ENCODE measurements around the gene XPNPEP1. TPM values are rescaled to one million over a fixed set of nuclear protein-coding genes. Genes with fewer than 3 reads are reported as not detected.
"Not testable (repeated sequence)": the region's sequence is repeated elsewhere in the genome, so short reads cannot be mapped to it uniquely, and the experiment has no call there.

XPNPEP1 gene
- total RNA-seq, 1 donor from 2014 or later: 61.6 TPM

DNA sequence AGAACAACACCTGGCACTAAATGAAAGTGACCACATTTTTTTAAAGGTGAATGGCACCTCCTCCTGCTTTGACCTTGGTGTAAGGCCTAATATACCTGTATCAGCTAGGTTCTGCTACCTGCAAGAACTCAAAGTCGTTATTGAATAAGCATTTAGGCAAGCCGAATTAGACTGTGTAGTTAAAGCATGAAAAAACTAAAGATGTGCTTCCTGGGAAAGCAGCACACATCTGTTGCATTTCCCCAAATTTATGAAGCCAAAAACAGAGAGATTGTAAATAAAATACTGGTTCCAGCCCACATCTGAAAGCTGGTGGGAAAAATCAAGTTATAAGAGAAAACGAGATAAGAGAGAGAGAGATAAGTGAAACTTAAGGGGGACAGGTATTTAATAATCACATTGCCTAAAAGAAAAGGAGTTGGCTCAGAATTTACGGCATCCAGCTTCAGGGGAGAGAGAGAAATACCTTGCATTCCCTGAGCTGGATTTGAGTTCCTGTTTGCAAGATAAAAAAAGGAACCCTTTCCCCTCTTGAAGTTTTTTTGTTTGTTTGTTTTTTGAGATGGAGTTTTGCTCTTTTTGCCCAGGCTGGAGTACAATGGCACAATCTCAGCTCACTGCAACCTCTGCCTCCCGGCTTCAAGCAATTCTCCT lies 1.8 kb upstream of the XPNPEP1 start:
- intact Hi-C loops (cut with micrococcal nuclease): loop anchor here (5.0 kb wide), 5 partner anchors 38 to 377 kb away; partner anchors contain the start of gene SMNDC1

DNA sequence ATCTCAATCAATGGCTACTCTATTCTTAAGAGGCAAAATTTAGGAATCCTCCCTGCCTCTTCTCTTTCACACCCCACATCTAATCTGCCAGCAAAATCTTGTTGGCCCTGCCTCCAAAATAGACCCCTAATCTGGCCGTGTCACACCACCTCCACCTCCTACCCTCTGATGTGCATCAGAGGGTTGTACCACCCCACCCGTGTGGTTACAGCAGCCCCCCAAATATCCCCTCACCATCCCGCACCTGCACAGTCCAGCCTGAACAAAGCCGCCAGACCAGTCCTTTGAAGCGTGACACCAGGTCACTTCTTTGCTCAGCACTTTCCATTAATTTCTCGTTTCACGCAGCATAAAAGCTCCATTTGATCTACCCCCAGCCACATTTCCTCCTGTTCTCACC lies 776 bp upstream of the XPNPEP1 start:
- intact Hi-C loops (cut with micrococcal nuclease): loop anchor here (5.0 kb wide), 5 partner anchors 37 to 378 kb away; partner anchors contain the start of gene SMNDC1

DNA sequence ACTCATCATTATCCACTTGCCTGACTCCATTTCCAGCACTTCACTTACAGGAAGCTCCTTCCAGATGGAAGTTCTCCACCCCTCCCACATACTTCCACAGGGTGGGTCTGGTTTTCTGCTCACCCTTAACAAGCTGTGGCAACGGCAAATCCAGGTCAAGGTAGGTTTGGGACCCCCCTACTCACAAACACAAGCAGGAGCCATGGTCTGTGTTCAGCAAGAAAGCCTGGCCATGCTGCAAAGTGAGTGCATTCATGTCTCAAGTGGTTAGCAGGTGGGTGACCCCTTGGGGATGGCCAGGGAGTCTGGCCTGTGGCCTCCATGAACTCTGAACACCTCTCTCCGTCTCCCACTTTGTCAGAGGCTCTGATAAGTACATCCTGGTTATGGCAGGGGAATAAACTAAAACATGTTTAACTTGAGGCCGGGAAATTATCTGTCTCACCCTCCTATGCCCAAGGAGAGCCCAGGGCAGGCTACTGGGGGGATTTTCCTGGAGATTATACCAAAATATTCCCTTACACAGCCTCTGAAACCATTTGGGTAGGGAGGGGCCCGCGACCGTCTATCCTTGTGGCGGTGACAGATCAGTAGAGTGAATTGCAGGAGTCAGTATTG lies 844 bp downstream of the XPNPEP1 start:
- intact Hi-C loops (cut with micrococcal nuclease): loop anchor here (1.0 to 5.0 kb wide), 6 partner anchors 12 to 380 kb away; partner anchors contain the start of gene SMNDC1

DNA sequence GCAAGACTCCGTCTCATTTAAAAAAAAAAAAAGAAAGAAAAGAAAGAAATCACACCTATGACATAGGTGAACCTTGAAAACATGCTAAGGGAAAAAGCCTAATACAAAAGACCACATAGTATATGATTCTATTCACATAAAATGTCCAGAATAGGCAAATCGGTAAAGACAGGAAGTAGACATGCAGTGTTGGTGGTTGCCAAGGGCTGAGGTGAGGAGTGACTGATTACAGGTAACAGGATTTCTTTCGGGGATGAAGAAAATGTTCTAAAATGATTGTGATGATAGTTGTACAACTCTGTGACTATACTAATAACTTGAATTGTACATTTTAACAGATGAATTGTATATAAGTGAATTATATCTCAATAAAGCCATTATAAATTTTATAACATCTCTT lies 3.3 kb downstream of the XPNPEP1 start:
- intact Hi-C loops (cut with micrococcal nuclease): loop anchor here (5.0 kb wide), 5 partner anchors 33 to 382 kb away; partner anchors contain the start of gene SMNDC1

DNA sequence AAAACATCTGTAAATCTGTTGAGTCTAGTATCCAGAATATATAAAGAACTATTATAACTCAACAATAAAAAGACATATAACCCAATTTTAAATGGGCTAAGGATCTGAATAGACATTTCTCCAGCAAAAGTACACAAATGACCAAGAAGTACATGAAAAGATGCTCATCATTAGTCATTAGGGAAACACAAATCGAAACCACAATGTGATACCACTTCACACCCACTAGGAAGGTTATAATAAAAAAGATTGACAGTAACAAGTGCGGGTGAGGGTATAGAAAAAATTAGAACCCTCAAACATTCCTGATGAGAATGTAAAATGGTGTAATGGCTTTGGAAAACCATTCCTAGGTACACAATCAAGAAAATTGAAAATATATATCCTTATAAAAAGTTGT lies 4.1 kb downstream of the XPNPEP1 start:
- intact Hi-C loops (cut with micrococcal nuclease): no loop called here

DNA sequence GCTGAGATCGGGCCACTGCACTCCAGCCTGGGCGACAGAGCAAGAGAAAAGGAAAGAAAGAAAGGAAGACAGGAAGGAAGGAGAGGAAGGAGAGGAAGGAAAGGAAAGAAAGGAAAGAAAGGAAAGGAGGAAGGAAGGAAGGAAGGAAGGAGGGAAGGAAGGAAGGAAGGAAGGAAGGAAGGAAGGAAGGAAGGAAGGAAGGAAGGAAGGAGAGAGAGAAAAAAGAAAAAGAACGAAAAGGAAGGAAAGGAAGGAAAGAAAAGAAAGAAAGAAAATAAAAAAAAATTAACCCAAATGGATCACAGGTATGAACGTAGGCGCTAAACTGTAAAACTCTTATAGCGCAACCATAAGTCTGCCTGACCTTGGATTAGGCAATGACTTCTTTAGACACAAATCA lies 4.6 kb downstream of the XPNPEP1 start:
- intact Hi-C loops (cut with micrococcal nuclease): not testable (repeated sequence)

DNA sequence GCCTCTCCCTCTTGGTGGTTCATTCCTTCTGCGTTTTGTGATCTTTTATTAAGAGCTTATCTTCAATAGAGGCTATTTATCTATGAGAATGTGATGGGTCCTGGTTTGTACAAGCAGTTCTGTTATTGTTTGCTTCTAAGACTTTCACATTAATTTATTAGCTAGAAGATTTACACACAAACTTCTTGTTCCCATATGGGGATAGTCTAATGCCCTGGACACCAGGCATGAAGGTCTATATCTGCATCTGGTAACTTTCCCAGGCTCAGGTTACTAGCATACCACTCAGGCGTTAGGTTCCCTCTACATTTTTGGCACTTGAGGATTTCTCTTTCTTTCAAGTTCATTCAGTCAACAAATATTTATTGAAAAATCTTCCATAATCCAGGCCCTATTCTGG lies 7.7 kb downstream of the XPNPEP1 start:
- intact Hi-C loops (cut with micrococcal nuclease): loop anchor here (1.0 kb wide), 1 partner anchor 8 kb away; the partner anchor contains the start of gene XPNPEP1

DNA sequence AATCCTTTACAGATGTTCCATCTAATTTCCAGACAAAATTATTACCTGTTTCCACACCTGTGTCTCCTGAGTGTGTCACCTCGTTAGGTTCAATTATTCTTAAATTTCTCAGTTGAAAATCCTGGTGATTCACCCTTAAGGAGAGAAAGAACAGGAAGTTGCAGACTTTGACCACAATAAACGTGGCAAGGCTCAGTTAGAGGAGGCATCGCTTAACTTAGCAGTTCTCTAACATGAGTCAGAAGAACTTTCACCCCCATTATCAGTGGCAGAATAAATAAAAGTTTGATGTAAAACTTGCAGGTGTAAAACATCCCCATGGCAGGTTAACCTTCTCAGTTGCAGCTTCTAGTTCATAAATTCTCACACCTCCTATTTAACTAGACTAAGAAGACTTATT lies 8.3 kb downstream of the XPNPEP1 start:
- intact Hi-C loops (cut with micrococcal nuclease): loop anchor here (1.0 kb wide), 1 partner anchor 8 kb away; the partner anchor contains the start of gene XPNPEP1

DNA sequence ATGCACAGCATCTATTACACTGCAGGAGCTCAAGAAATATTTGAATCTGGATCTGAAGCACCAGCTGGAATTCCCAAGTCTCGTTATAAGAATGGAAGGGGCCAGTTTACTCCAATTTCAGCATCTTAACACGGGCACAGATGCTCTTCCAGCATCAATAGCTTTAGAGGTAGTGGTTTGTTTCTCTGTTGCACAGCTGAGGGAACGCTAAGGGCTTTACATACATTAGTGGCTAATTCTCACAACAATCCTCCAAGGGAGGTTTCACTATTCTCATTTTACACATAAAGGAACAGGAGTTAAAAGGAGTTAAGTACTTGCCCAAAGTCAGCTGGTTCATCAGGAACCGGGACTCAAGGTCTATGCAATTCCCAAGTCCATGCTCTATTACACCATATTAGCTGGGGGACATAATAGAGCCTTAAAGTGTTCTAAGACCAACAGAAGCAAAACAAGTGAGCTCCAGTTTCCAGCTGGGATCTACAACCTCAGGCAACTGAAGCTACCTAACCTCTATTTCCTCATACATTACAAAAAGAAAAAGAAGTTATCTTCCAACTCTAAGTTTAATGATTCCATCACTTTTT lies 9.9 kb downstream of the XPNPEP1 start:
- intact Hi-C loops (cut with micrococcal nuclease): no loop called here

DNA sequence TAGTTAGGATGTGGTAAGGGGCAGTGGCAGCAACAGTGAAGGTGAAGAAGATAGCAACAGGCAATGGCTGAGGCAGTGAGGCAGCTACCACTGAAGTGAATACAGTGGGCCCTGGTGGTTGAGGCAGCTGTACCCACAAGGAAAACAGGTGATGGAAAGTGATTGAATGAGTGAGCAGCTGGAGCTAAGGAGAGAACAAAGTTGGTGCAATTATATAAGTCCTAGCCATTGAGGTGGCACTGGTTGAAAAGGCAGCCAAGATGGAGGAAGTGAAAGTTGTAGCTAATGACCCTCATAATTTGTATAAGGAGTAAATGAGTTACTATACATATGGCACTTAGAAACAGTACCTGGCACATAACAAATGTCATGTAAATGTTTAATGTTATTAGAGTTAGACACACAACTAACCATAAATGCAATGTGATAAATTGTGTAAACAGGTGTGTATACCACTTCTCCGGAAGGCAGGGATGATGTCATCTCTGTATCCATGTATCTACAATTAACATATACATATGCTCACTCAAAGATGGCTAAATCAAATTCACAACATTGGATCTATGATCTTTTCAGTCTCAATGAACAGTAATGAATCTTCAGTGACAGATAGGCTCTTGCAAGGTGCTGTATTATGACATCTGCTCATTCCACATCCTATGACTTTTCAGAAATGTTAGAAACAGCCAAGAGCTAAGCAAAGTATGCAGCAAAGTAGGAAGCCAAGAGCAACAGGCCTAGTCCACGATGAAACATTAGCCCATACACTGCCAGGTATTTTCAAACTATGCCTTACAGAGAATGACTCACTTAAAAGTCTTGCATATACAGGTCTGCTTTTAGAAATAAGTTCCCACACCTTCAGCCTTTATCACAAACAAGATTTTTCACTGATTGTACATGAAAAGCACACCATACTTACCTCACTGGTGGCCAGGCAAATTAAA lies 10.7 kb downstream of the XPNPEP1 start:
- intact Hi-C loops (cut with micrococcal nuclease): no loop called here

DNA sequence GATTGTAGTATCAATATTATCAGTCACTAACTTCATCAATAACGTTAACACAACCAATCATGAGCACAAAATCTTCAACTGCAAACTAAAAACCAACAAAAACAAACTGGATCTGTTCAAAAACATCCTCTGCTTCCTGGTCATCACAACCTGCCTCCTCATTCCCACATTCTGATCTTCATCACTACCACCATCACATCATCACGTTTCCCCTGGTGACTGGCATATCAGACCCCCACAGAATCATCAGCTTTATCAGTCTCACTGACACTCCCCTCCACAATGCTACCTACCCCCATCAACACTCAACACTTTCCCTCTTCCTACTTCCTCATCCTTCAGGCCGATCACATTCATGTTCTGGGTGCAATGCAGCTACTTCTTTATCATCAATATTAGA lies 11.4 kb downstream of the XPNPEP1 start:
- intact Hi-C loops (cut with micrococcal nuclease): no loop called here

DNA sequence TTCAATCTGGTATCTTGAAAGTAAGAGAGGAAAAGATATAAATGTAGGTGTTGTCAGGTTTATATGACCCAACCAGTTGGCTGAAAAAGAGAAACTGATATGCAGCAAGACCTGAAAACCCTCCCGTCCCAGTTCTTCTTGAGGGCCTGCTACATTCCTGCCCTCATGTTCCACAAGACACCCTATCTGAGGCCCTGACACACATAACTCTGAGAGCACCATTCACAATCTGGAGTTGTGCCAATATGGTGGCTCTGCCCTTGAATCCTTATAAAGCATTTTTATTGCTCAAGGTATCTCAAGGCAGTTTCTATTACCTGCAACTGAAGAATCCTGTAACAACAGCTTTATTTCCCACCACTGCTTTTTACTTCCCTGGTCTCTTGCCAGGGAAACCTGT lies 17.0 kb downstream of the XPNPEP1 start:
- intact Hi-C loops (cut with micrococcal nuclease): no loop called here

DNA sequence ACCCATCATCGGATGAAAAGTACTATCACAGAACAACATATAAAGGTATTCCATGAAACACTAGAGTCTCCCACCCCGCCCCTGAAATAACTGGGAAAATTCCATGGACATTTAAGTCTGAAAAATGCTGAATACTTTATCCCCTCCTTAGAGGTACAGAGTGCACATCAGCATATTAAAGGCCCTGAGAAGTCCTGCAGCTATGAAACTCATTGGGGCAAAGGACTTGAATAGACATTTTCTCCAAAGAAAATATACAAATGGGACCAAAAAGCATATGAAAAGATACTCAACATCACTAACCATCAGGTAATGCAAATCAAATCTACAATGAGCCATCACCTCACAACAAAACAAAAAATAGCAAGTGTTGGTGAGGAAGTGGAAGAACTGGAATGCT lies 18.9 kb downstream of the XPNPEP1 start:
- intact Hi-C loops (cut with micrococcal nuclease): no loop called here

DNA sequence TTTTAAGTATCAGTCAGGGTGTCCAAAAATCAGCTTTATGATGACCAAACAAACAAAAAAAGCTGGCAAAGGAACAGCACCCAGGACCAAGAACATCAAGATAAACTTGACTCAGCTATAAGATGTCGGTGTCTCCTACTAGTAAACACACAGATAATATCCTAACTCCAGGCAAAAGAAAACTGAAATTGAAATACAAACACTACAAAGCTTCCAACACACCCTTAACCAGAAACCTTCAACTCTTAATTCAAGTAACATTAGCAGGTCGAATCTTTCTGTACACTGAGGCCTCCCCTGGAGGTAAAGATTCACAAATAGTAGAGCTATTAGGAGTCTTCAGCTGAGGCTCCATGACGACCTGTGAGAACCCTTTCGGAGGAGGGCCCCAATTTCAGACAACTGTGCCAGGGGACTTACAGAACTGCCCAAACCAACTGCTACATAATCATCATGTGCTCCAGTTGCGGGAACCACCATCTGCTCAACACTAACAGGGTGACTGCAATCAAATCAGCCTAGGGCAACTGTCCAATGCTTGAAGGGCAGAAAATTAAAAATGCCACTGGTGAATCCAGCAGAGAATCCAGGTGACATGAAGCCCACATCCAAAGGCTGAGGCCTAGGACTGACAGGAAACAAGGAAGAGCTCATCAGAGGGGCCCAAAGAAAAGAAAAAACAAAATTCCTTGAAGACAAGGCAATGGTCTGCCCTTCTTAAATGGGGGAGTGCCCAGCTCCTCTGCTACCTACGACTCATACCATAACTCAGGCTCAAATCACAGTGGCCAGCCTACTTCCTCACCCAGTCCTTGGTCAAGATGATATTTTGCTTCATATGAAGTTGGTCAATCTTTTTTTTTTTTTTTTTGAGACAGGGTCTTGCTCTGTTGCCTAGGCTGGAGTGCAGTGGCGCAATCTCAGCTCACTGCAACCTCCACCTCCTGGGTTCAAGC lies 20.0 kb downstream of the XPNPEP1 start:
- intact Hi-C loops (cut with micrococcal nuclease): no loop called here

DNA sequence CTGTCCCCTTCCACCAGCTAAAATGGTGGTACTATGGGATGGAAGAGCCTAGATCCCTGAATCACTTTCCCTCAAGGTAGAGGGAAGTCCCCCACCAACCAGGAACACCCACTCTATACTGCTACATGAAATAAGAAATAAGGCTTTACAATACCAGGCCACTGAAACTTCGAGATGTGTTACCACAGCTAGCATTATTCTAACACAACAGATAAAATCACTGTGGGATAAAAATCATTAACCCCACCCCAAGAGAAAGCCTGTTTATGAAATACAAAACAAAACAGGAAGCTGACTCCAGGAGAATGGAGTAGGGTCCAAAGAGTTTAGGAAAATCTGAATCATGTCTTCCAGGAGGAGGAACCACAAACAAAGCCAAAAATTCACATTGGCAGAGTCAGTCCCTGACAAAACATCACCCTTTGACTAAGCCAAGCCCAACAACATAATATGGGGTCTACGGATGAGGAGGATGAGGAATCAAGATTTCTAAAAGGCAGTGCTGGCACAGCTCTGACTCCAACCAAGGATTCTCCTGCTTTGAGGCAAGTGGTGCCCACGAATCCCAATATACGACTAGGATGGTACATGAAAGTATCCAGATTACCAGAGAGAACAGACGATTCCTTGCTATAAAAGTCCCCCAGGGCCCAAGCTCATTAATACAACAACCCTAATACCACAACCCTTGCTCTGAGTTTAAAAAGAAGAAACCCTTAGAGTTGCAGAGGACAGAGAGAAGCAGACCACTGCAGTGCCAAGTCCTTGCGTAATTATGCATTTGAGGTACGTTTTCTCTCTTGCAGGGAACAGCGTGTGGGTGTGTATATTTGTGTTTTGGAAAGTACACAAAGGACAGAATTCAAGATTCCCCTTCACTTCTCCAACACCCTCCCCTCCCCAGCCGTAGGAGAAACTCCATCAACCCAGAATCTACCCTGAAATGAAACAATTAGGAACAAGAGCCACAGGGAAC lies 23.7 kb downstream of the XPNPEP1 start:
- intact Hi-C loops (cut with micrococcal nuclease): no loop called here

DNA sequence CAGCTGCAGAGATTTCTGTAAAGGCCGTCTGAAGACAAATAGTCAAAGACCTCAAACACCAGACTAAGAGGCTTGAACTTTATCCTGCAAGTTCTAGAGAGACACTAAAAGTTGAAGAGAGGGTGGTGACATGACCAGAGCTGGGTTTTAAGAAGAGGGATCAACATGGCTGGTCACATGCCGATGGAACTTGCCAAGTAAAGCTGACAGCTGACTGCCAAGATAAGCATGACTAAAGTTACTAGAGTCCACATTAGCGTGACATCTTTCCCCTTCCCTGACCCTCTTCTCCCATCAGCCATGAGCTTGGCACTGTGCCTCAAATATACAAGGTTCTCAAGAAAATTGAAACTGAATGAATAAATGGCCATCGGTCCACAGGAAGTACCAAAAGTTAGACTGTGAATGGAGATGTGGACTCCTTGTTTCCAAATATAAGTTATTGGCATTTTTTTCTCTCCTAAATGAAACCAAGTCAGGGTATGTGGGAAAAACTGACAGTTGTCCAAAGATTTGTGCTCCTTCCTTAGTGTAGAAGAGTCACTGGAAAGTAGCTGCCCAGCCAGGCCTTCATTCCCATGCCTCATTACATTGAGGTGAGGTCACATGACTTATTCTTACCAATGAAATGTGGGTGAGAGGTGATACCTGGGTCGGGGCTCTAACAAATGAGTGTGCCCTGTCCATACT lies 24.5 kb downstream of the XPNPEP1 start:
- intact Hi-C loops (cut with micrococcal nuclease): no loop called here

DNA sequence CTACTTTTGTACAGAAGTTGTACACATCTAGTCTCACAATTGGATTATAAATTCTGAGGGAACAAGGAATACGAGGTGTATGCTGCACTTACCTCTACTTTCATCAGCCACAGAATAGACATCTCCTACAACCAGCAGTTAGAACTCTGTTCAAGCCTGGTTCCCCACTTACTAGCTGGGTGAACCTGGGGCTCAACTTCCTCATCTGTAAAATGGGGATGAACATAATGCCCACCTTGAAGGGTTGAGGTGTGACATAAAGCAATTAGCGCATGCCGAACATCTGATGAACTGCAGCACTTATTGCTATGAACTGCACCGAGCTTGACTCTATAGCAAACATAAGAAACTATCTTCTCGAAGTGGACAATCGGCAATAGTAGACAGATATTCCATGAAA lies 25.3 kb downstream of the XPNPEP1 start:
- intact Hi-C loops (cut with micrococcal nuclease): no loop called here

DNA sequence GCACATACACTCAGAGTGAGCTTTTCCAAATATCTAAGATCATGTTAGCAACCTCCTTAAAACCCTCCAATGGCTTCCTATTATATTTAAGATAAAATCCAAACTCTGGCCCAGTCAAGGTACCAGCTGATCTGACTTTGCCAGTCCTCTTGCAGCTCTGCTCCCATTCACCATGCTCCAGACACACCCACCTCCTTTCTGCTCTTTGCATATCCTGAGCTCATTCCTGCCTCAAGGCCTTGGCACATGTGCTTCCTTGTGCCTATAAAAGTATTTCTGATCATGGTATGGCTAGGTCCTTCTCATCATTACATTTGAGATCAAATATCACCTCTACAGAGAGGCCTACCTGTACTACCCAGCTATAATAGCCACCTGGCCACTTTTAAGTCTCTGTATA lies 27.5 kb downstream of the XPNPEP1 start:
- intact Hi-C loops (cut with micrococcal nuclease): no loop called here

All from T-helper 2 cell treated with Interferon-gamma antibody and Interleukin-4, amounts not matched to agents 100 ng/mL and 5 ng/mL, for 36 hours (primary cell).